GM23248 (cell line): ENCODE data around the gene TARS1.

ENCODE experiments used
- EZH2 ChIP-seq: fragments of 200-600 bp; sonication (generic); IDR thresholded peaks from 2 replicates; pipeline ENCODE4 v1.6.1; 2018; ENCODE audit warnings: antibody characterized with exemption, mild to moderate bottlenecking; ENCODE audit not compliant: insufficient read depth, poor library complexity, severe bottlenecking
- EZH2phosphoT487 ChIP-seq: fragments of 200-600 bp; sonication (generic); IDR thresholded peaks from 2 replicates; pipeline ENCODE4 v1.6.1; 2018; ENCODE audit warnings: antibody characterized with exemption, moderate library complexity, mild to moderate bottlenecking, low read depth; ENCODE audit not compliant: insufficient read depth

DNA sequence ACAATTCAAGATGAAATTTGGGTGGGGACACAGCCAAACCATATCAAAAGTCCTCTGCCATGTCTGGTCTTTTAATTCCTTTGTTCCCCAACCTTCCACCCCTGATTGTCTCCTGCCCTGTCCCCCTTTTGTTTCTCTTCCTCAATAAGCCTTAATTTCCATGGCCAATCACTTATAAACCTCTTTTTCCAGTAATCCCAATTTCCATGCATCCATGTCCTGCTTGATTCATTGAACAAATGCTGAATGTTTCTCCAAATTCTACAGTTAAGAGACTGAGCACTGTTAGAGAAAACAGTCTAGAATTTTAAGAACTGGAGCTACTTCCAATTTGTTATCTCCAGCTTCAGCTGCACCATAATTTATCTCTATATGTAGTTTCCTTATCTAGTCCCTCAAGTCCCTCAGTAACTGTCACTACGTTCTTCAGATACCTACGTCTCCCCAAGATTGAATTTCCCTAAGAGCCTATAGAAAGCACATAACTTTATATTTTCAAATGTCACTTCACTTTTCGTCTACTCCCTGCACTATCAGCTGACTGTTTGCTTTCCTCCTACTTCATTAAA is 34.2 kb downstream of the TARS1 start:
- TF ChIP-seq EZH2 (no peak), EZH2phosphoT487 (no peak)
